Hematopoietic multipotent progenitor cell (in vitro differentiated cells): ENCODE results near the gene PALLD. TPM values are rescaled to one million over a fixed set of nuclear protein-coding genes. Genes with fewer than 3 reads are reported as not detected.

Experiments
- DNase-seq, 3 donors: peaks; one replicate each; pipeline ENCODE4 v3.0.0-alpha.2; 2011 to 2015; ENCODE audit warnings: low read depth in 2 of 3, low spot score in 2 of 3
- total RNA-seq: library from RNA; depleted of rRNA; stranded (reverse); fragments of >200 nt; gene quantifications from one replicate; pipeline ENCODE4 v1.2.3, GENCODE V29; 2012

The PALLD gene
- total RNA-seq, 1 donor, result 5.9 TPM

DNA sequence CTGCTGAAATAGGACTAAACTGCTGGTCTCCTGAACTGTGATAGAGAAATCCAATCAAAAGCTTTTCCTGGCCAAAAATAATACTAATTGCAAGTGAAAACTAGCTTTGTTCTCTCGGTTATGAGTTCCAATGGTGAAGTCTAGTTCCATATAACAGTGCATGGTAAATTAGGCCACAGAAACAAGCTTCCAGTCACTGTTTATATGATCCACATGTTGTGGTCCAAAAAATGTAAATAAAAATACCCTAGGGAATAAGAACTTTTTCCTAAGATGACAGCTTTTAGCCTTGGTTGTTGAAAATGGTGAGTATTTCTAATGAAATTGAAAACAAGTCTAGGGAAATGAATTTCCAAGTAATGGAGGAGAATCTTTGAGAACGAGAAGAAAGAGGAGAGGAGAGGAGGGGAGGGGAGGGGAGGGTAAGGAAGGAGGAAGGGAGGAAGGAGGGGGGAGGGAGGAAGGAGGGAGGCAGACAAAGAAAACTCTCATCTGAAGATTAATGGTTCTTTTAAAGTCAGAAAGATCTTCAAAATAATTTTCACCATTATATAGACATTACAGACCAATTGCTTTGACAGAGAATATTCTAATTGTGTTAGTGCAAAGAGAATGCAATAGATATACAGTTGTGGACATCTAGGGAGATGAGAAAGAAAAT, 26.1 kb downstream of the PALLD start:
- DNase-seq, result no peak

DNA sequence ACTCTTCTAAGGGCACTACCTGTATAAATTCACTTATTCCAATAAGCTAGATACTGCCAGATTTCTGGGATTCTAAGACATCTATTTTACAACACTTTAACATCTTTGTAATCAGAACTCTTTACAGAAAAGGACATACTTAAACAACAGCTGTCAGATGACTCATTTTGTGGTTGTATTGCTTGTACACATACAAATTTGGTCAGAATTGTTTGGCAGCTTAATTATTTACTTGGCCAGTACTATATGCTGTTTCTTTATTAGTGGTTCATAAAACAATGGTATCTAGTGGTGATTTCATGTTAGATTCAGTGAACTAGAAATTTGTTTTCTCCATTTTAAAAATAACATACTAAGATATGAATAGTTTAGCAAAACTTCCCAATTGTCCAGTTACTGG, 27.2 kb downstream of the PALLD start:
- no peak for DNase-seq

DNA sequence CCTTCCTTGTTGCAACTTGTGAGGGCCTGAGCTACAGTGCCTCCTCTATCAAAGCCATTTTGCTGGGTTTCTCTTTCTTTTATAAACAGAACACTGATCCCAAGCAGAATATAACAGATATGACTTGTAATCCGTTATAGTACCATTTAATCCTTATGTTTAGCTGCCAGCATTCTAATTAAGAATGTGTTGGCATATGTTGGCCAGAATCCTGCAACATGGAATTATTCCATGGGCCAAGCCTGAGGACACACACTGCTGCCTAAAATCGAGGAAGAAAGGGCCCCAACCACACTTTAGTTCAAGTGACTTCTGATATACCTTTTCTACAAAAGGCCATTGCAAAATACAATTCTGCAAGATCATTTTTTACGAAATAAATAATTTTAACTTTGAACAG, 28.0 kb downstream of the PALLD start:
- no peak for DNase-seq

DNA sequence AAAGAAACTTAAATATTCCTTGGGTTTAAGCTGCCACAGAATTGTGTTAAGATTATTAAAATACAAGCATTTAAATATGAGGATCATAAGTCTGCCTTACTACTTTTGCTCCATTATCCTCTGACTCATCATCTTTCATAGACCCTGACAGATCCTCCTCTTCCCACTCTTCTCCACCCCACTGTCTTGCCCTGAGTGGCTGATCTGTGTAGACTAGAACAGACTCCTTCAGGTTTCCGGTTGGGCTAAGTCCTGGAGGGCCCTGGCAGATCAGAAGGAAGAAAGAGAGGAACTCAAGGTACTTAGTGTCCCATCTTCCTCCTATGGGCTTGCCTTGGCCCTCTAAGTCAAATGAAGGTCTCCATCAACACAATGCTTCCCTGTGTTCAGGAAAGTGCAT, 30.7 kb downstream of the PALLD start:
- DNase-seq, result no peak

DNA sequence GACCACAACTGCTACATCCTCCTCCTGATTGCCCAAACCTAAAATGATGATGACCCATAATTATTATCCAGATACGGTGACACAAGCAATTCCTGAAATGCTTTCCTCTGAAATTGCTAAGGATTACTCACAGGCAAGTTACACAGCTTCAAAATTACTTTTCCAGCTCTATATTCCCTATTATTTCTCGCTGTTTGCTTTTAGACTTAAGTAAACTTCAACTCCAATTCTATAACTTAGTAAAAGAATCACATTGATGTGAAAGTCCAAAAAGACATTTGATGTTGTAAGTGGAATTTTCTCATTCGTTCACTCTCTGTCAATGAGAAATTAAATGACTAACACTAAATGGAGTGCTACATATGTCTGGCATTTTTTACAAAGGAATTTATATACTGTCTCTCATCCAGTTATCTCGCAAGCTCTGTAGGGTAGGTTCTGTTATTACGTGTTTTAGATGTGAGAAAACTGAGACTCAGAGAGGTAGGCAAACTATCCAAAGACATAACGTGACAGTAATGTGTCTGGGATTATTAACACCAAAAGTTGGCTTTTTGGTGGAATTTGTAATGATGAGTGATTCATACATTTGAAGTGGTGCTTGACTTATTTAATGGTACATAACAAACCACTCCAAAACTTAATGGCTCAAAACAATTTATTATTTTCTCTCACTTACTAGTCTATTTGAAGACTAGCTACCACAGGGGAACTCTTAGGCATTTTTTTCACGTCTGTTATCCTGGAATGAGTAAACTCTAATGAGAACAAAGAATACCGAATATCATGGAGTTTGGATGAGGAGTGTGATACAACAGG, 31.5 kb downstream of the PALLD start:
- no peak for DNase-seq

DNA sequence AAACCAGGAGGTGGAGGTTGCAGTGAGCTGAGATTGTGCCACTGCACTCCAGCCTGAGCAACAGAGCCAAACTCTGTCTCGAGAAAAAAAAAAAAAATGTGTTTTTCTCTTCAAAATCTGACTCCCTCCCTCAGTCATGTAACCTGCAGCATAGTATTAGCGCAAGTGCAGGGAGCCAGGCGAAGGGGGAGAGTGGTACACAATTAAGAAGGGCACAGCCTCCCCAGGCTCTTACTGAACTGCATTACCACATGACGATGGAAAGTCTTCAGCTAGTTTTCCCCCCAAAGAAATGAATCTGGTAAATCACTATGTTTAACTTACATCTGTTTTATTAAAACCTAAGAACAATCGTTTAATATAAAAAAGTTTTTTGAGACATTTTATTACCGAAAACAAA, 32.4 kb downstream of the PALLD start:
- no peak for DNase-seq

DNA sequence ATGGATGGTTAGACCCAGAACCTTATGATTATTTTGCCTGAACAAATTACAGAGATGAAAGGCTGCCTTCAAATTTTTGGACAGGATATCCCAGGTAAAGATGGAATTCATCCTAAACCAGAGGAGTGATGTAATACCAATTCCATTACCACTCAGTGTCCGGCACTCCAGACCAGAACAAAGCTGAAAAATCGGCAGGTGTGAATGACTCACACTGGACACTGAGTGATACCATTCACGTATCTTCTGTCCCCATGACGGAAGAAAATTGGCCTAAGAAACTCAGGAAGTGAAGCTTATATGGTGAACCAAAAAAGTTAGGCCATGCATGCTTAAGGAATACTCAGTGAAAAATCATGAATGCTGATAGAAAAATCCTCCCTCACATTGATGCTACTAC, 34.5 kb downstream of the PALLD start:
- DNase-seq, result no peak

DNA sequence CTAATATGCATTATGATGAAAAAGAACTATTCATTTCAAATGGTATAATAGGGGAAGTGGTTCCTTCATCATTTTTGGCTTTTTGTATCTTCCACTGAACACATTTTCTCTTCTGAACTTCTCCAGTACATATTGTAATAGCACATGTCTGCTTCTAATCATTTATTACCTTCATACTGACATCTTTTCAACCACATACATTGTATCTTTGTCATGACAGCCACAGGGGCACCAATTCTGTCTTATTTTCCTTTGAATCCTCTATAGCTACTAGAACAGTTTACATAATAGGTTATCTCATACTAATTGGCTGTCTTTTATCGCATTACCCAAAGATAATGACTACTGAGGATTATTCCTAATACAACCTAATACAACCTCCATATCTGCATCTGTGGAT, 37.7 kb downstream of the PALLD start:
- DNase-seq, result no peak

DNA sequence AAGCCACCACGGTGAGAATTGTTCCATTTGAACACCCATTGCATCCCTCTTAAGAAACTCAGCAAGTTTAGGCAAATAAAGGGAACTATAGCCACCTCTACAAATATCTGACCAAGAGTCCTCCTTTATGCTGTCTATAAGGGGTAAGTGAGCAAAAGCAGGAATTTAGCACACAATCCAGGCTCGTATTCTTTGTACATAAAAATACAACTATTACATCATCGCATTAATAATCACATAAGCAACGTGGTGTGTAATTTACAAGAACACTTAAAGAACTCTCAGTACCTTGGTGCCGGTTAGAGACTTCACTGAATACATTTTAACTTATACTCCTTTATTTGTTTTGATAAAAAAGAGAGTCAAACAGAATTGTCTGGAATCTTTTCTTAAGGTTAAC, 38.8 kb downstream of the PALLD start:
- DNase-seq, result no peak

DNA sequence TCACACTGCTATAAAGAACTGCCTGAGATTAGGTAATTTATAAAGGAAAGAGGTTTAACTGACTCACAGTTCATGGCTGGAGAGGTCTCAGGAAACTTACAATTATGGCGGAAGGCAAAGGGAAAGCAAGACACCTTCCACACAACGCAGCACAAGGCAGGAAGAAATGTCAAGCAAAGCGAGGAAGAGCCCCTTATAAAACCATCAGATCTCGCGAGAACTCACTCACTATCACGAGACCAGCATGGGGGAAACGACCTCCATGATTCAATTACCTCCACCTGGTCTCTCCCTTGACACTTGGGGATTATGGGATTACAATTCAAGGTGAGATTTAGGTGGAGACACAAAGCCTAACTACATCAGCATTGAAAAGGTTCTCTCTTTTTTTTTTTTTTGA, 39.6 kb downstream of the PALLD start:
- DNase-seq, result no peak

DNA sequence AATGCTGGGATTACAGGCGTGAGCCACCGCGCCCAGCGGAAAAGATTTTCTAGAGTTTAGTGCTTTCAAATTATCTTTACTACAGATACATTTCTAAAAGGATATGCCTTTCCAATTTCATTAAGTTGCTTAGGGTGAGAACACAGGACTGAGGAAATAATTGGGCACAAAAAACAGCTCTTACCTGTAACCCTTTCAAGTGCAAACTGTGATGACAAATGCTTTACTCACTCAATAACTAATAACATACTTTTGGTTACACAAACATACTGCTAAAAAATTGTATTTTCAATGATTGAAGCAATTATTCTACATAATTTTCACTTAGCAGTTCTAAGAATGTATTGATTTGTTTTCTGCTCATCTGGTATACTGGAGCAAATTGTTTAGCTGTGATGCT, 40.2 kb downstream of the PALLD start:
- DNase-seq, result no peak

DNA sequence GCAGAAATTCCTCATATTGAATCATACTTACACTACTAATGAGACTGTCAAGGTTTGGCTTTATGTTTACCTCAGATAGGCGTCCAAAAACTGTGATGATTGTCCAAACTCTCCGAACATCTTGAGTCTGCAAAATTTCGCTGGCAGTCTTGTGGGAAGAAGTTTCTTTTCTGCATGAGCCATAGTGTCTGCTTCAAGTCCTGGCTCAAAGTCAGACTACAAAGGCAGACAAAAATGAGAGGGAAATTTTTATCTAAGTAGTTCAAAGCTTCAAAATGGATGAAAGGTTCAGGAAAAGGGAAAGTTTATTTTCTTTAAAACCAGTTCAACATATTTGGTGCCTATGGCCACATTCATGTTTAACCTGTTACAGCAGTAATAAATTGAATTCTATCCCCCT, 40.7 kb downstream of the PALLD start:
- no peak for DNase-seq

DNA sequence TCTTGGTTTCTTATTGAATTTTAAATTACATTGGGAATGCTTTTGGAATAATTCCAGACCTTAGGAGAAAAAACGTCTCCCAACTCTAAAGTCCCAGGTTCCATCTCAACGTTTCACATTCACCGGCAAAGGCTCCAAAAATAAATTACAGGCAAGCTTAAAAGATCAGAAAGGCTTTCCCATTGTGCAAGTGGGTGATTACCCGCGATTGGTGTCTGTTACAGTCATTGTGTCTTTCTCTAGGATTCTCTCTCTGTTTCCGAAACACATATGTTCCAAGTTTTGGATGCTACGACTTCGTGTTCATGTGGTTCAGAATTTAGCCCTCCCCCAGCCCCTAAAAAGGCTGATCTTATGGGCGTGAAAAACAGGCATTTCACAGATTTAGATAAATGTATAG, 41.8 kb downstream of the PALLD start:
- DNase-seq, result no peak

DNA sequence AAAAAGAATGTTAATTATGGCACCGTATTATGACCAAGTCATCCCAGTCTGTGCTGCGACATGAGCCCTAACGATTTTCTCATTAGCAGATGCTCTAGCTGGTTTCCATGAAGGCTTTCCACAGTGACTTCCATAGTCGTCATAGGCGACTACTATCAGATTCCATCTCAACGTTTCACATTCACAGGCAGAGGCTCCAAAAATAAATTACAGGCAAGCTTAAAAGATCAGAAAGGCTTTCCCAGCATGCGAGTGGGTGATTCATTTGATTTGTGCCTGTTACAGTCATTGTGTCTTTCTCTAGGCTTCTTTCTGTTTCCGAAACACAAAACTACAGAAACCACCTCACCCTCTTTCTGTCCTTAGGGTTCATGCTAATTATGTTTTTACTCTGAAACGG, 43.2 kb downstream of the PALLD start:
- no peak for DNase-seq

DNA sequence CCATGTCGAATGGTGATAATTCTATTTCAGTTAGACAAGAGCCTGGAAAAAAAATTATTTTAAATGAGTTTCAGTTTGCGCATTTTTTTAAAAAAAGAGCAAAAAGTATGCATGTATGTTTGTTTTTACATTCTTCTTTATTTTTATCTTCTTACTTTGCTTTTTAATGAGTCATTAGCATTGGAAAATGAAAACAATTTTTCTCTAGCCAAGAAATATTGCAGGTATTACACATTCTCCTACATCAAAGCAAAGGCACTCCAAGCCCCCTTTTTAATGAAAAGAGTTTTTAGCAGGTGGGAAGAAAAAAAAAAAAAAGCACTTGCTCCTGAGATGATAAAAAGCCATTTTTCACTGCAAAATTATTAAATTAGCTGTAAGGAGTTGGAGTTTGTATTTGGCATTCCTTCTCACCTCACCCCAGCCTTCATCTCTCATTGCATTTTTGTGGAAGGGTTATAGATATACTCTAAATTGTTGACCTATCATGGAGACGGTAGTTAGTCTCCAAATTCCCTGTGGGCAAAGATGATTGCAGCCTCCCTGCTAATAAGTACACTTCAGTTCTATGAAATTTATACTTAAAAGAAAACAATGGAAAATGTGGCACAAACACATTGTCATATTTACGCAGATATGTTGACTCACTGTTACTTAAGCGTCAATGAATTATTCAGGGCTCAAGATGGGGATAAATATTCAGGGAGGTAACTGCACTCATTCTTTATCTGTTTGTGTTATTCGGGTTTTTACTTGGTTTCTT, 43.8 kb downstream of the PALLD start:
- DNase-seq, result no peak

DNA sequence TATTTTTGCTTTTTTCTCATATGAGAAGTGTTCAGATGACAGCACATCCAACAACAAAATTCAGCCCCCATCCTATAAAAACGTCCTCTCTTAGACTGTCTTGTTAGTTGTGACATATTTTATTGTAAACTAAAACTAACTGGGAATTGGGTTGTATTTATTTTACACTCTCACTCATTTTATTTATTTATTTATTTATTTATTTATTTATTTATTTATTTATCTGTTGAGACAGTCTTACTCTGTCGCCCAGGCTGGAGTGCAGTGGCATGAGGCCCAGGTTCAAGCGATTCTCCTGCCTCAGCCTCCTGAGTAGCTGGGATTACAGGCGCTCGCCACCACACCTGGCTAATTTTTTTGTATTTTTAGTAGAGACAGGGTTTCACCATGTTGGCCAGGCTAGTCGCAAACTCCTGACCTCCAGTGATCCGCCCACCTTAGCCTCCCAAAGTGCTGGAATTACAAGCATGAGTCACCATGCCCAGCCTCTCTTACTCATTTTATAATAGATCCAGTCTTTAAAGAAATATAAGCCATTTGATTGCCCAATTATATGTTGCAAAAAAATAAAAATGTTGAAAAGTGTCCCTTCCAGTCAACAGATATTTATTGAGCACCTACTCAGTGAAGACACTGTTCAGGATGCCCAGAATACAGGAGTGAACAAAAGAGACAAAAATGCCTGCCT, 44.6 kb downstream of the PALLD start:
- no peak for DNase-seq

DNA sequence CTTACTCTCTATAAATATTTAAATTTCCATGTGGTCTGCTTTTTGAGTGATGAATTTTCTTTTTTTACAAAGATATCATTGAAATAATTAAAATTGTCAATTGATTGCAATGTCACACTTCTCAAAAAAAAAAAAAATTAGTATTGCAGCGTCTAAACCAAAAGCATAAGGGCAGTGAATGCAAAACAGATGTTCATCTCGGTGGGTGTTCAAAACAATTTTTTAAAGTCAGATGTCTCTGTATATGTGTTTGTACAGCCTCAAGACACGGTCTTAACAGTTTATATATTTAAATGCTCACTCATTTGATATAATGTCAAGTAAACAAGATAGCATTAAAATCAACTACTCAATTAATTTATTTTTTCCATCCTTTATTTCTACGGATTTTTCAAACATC, 52.3 kb downstream of the PALLD start:
- DNase-seq, result no peak

DNA sequence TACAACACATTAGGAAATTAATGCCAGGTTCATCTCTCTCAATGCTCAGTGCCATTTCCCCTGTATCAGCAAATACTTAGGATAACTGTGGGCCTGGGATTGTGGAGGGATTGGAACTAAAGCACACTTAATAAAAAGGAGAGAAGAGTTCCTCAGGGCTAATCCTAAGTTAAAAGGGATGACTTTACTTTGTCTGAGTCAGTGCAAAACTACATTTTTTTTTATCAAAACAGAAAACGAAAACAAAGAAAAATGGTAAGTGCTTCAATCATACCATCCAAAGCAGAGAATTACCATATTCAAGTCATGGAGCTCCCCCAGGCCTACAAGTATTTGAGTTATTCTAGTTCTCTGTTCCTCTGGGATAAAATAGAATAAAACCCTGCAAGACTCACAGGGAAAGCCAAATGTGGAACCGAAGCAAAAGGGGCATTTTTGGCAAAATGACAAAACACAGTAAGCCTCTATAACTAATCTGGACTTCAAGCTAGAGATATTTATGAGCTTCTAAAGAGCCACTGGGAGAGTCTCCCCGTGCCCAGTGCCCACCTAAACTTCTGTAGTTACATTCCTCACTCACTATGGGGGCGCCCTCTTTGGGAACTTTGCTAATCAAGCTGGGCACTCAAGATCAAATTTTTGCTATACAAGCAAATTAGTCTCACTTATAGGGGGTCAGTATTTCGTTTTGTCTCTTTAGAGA, 53.4 kb downstream of the PALLD start:
- DNase-seq, result no peak

DNA sequence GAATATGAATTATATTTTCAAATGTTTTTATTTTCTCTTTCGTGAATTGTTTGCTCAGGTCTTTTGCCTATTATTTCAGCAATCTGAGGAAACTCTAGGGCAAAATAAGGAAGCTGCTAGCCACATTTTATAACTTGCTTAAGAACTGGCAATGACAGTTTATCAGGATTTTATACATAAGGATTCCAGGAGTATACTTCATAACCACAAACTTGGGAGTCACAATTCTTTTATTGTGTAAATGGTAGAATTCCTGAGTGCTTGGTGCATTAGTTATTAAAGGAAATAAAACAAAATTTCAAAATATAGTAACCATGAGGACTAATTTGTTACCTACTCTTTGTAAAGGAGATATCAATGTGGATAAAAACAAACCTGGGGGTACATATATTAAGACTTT, 54.4 kb downstream of the PALLD start:
- DNase-seq, result no peak

DNA sequence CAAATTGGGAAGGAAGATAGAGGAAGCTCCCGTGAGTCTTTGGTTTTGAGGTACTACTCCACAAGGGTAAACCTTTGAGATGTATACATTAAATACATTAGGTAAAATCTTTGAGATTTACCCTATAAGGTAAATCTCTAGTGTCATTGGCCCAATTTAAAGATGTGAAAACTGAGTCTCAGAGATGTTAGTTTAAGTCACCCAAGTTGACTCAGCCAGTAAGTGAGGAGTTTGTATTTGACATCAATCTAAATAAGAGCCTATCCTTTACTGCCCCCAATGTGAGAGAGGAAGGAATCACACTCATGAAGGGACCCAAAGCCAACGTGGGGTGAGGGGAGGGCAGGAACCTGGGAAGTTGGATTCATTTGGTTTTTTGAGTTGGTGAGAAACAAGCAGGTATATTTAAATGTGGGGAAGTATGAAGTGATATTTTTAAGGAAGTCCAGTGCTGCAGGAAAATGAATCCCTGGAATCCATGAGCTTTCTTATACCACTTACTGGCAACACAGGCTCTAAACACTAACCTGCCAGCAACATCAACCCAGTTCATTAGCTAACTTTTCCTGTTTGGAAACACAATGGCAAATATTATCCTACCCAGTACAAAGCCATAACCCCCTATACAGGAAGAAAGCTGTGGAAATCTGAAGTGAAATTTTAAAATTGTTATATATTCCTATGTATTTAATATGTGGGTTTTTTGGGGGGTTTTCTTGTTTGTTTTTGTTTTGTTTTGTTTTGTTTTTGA, 55.3 kb downstream of the PALLD start:
- peak in 2 of 3 donors; percentile 8 to 53 for DNase-seq
